AG04450 (cell line): ENCODE results near the gene RAB14. TPM values are rescaled to one million over a fixed set of nuclear protein-coding genes. Genes with fewer than 3 reads are reported as not detected.

Source experiments
- CTCF ChIA-PET: fragments of 300-600, 350-600 bp; formaldehyde crosslinking; extraction: SDS; loops from one replicate; lab custom pipeline; 2022; ENCODE audit warnings: antibody characterized with exemption, inconsistent platforms; lab: Charles Lee
- POLR2A ChIA-PET: fragments of 350-600 bp; formaldehyde crosslinking; extraction: SDS; loops from one replicate; lab custom pipeline; 2021; ENCODE audit warnings: antibody characterized with exemption, inconsistent platforms; lab: Yijun Ruan, JAX
- DNase-seq: peaks from one replicate; pipeline ENCODE4 v3.0.0-alpha.2; 2011; ENCODE audit warnings: low read depth, low spot score
- H3K27ac ChIP-seq: one replicate; pipeline ENCODE4 v1.5.1; 2012; ENCODE audit warnings: low read depth, low read length, control low read depth
- H3K27me3 ChIP-seq: one replicate; pipeline ENCODE4 v1.6.0; 2012; ENCODE audit warnings: low read length; ENCODE audit not compliant: control insufficient read depth, insufficient read depth
- H3K4me3 ChIP-seq: 2 replicates; pipeline ENCODE4 v1.5.1; 2011; ENCODE audit warnings: mild to moderate bottlenecking, low read depth, low read length, control low read depth
- H3K9me3 ChIP-seq: 2 replicates; pipeline ENCODE4 v1.5.1; 2012; ENCODE audit warnings: low read length; ENCODE audit not compliant: control insufficient read depth, insufficient read depth
- polyA plus RNA-seq: library from polyadenylated mRNA; depleted of rRNA; stranded (reverse); fragments of >200 nt; gene quantifications from 2 replicates; pipeline ENCODE4 v1.2.3, GENCODE V29; 2011
- TF ChIP-seq, protein P1 (sequence below): IDR thresholded peaks from 2 replicates; pipeline ENCODE4 v1.5.1; 2011; ENCODE audit warnings: low read depth, low read length, control low read depth, inconsistent platforms

RAB14 gene
- polyA plus RNA-seq, 1 experiment, result 40.3 TPM

DNA sequence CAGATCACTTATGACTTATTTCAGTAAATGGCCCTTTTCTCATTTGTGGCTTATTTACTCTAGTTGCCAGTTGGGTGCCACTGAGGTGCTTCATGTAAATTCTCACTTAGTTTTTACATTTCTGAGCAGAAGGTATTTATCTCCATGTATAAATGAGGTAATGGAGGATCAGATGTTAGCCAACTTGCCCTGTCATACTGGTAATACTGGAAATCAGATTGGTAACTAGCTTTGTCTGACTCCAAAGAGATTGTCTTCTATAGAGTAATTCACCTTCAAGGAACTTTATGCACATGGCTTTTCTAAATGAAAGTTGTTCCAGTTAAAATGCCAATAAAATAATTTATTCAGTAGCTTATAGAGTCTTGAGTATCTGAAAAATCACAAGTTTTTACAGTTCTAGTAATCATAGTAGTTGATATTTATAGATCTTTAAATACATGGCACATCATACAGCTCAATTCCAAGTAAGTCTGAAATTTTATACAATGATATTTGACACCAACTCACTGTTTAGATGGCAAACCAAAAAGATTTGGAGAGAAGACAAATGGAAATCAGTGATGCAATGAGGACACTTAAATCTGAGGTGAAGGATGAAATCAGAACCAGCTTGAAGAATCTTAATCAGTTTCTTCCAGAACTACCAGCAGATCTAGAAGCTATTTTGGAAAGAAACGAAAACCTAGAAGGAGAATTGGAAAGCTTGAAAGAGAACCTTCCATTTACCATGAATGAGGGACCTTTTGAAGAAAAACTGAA lies 28.8 kb downstream of the RAB14 start:
- DNase-seq, result no peak
- ChIA-PET CTCF (interaction anchor here (1.1 to 1.4 kb wide), 2 partner anchors 11 to 147 kb away, joined by 3 to 9 read pairs; no protein-coding TSS in a partner anchor), POLR2A (no interaction called here)
- H3K27ac ChIP-seq, result no peak overlapping the region
- TF ChIP-seq, protein P1, sequence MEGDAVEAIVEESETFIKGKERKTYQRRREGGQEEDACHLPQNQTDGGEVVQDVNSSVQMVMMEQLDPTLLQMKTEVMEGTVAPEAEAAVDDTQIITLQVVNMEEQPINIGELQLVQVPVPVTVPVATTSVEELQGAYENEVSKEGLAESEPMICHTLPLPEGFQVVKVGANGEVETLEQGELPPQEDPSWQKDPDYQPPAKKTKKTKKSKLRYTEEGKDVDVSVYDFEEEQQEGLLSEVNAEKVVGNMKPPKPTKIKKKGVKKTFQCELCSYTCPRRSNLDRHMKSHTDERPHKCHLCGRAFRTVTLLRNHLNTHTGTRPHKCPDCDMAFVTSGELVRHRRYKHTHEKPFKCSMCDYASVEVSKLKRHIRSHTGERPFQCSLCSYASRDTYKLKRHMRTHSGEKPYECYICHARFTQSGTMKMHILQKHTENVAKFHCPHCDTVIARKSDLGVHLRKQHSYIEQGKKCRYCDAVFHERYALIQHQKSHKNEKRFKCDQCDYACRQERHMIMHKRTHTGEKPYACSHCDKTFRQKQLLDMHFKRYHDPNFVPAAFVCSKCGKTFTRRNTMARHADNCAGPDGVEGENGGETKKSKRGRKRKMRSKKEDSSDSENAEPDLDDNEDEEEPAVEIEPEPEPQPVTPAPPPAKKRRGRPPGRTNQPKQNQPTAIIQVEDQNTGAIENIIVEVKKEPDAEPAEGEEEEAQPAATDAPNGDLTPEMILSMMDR, result no peak
- H3K9me3 ChIP-seq, result no peaks in the 10 kb centered on the region
- no peaks in the 10 kb centered on the region for H3K27me3 ChIP-seq
- H3K4me3 ChIP-seq, result no peak overlapping the region

GRCh38 chr9:121171236-121171635 lies 30.4 kb downstream of the RAB14 start:
- CTCF ChIA-PET, result interaction anchor here (1.1 kb wide), 1 partner anchor 15 kb away, joined by 4 read pairs; no protein-coding TSS in a partner anchor
- DNase-seq, result no peak
- Histone ChIP-seq H3K27me3 (no peaks in the 10 kb centered on the region), H3K27ac (no peak overlapping the region), H3K4me3 (no peak overlapping the region), H3K9me3 (no peaks in the 10 kb centered on the region)
- POLR2A ChIA-PET, result no interaction called here
- TF ChIP-seq, protein P1, result no peak

GRCh38 chr9:121169094-121169601 lies 32.5 kb downstream of the RAB14 start:
- TF ChIP-seq, protein P1, result peak; percentile 57
- CTCF ChIA-PET, result interaction anchor here (0.5 to 1.7 kb wide), 5 partner anchors 9 to 32 kb away, joined by 3 to 6 read pairs (median 5); no protein-coding TSS in a partner anchor
- Histone ChIP-seq H3K4me3 (no peak overlapping the region), H3K27me3 (no peaks in the 10 kb centered on the region), H3K27ac (no peak overlapping the region), H3K9me3 (no peaks in the 10 kb centered on the region)
- DNase-seq, result no peak
- POLR2A ChIA-PET, result no interaction called here

GRCh38 chr9:121168052-121168451 lies 33.6 kb downstream of the RAB14 start:
- Histone ChIP-seq H3K27me3 (no peaks in the 10 kb centered on the region), H3K4me3 (no peak overlapping the region), H3K27ac (no peak overlapping the region), H3K9me3 (no peaks in the 10 kb centered on the region)
- ChIA-PET POLR2A (no interaction called here), CTCF (no interaction called here)
- TF ChIP-seq, protein P1, result no peak
- DNase-seq, result no peak

DNA sequence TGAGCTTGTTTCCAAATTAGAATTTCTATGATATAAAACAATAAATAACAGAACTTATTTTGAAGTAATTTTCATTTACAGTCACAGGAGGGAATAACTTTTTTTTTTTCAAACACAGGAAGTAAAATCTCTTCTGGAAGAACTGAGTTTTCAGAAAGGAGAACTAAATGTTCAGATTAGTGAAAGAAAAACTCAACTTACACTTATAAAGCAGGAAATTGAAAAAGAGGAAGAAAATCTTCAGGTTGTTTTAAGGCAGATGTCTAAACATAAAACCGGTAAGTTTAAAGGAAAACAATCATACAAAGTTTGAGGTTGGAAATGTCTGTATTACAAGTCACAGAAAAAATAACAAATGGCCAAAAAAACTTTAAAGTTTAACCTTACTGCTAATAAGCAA lies 41.6 kb downstream of the RAB14 start:
- DNase-seq, result no peak
- no peaks in the 10 kb centered on the region for H3K27me3 ChIP-seq
- POLR2A ChIA-PET, result no interaction called here
- TF ChIP-seq, protein P1, result no peak
- H3K27ac ChIP-seq, result no peak overlapping the region
- no peak overlapping the region for H3K4me3 ChIP-seq
- H3K9me3 ChIP-seq, result no peaks in the 10 kb centered on the region
- CTCF ChIA-PET, result interaction anchor here (1.4 kb wide), 1 partner anchor 9 kb away, joined by 5 read pairs; no protein-coding TSS in a partner anchor
